Hepatocyte (in vitro differentiated cells): ENCODE results near the gene ZBTB5. TPM values are rescaled to one million over a fixed set of nuclear protein-coding genes. Genes with fewer than 3 reads are reported as not detected.
"Not testable (repeated sequence)": the region's sequence is repeated elsewhere in the genome, so short reads cannot be mapped to it uniquely, and the experiment has no call there.

ENCODE experiments used
- DNase-seq: peaks from one replicate; pipeline ENCODE4 v3.0.0-alpha.2; 2016; ENCODE audit warnings: low spot score
- H2AFZ ChIP-seq: fragments of 200-600 bp; sonication (generic); 2 replicates; pipeline ENCODE4 v1.6.0; 2016; ENCODE audit warnings: antibody characterized with exemption, mild to moderate bottlenecking
- H3K27ac ChIP-seq: fragments of 200-600 bp; sonication (generic); 2 replicates; pipeline ENCODE4 v1.5.1; 2016; ENCODE audit warnings: mild to moderate bottlenecking
- H3K27me3 ChIP-seq: fragments of 200-600 bp; sonication (generic); 2 replicates; pipeline ENCODE4 v1.6.1; 2016
- H3K36me3 ChIP-seq: fragments of 200-600 bp; sonication (generic); replicated peaks from 2 replicates; pipeline ENCODE4 v1.5.1; 2016; ENCODE audit warnings: low read depth; ENCODE audit not compliant: insufficient read depth
- H3K4me1 ChIP-seq: fragments of 200-600 bp; sonication (generic); 2 replicates; pipeline ENCODE4 v1.5.1; 2016; ENCODE audit warnings: mild to moderate bottlenecking, moderate library complexity; ENCODE audit not compliant: insufficient read depth
- H3K4me2 ChIP-seq: fragments of 200-600 bp; sonication (generic); 2 replicates; pipeline ENCODE4 v1.6.0; 2016
- H3K4me3 ChIP-seq: fragments of 200-600 bp; sonication (generic); 2 replicates; pipeline ENCODE4 v1.5.1; 2016; ENCODE audit warnings: mild to moderate bottlenecking
- H3K79me2 ChIP-seq: fragments of 200-600 bp; sonication (generic); 2 replicates; pipeline ENCODE4 v1.6.0; 2017; ENCODE audit warnings: mild to moderate bottlenecking
- H3K9me2 ChIP-seq: fragments of 200-600 bp; sonication (generic); replicated peaks from 2 replicates; pipeline ENCODE4 v1.6.0; 2017; ENCODE audit warnings: mild to moderate bottlenecking; ENCODE audit not compliant: insufficient read depth
- H3K9me3 ChIP-seq: fragments of 200-600 bp; sonication (generic); 2 replicates; pipeline ENCODE4 v1.5.1; 2016; ENCODE audit warnings: low read depth, mild to moderate bottlenecking
- H4K20me1 ChIP-seq: fragments of 200-600 bp; sonication (generic); 2 replicates; pipeline ENCODE4 v1.6.0; 2016; ENCODE audit warnings: mild to moderate bottlenecking; ENCODE audit not compliant: insufficient read depth, poor library complexity, severe bottlenecking
- EZH2 ChIP-seq: fragments of 200-600 bp; sonication (generic); IDR thresholded peaks from 2 replicates; pipeline ENCODE4 v1.6.1; 2016; ENCODE audit warnings: antibody characterized with exemption, mild to moderate bottlenecking, borderline replicate concordance
- EZH2phosphoT487 ChIP-seq: fragments of 200-600 bp; sonication (generic); IDR thresholded peaks from one replicate; pipeline ENCODE4 v1.6.1; 2018; ENCODE audit warnings: antibody characterized with exemption, mild to moderate bottlenecking, low read depth, moderate library complexity; ENCODE audit not compliant: unreplicated experiment, severe bottlenecking
- WGBS: methylation state at CpG from one replicate; pipeline ENCODE4 v1.1.6; 2016; ENCODE audit warnings: low lambda C conversion rate; ENCODE audit errors: missing lambda C conversion rate; 5-methylcytosine and 5-hydroxymethylcytosine counted together
- polyA plus RNA-seq: library from polyadenylated mRNA; unstranded; fragments of >200 nt; fragmentation: Nextera tagmentation; extraction: Ambion mirVana; gene quantifications from 2 replicates; pipeline ENCODE4 v1.2.1, GENCODE V29; 2016
- total RNA-seq: library from RNA; depleted of rRNA; stranded (reverse); fragments of >200 nt; gene quantifications from 2 replicates; pipeline ENCODE4 v1.2.3, GENCODE V29; 2014
- TF ChIP-seq, protein P1 (sequence below): fragments of 200-600 bp; sonication (generic); IDR thresholded peaks from 2 replicates; pipeline ENCODE4 v1.5.1; 2016; ENCODE audit warnings: antibody characterized with exemption, mild to moderate bottlenecking; ENCODE audit not compliant: poor library complexity

Gene ZBTB5
- total and polyA plus RNA-seq, 2 experiments from 2014 or later = 3.8 to 21.8 TPM

DNA sequence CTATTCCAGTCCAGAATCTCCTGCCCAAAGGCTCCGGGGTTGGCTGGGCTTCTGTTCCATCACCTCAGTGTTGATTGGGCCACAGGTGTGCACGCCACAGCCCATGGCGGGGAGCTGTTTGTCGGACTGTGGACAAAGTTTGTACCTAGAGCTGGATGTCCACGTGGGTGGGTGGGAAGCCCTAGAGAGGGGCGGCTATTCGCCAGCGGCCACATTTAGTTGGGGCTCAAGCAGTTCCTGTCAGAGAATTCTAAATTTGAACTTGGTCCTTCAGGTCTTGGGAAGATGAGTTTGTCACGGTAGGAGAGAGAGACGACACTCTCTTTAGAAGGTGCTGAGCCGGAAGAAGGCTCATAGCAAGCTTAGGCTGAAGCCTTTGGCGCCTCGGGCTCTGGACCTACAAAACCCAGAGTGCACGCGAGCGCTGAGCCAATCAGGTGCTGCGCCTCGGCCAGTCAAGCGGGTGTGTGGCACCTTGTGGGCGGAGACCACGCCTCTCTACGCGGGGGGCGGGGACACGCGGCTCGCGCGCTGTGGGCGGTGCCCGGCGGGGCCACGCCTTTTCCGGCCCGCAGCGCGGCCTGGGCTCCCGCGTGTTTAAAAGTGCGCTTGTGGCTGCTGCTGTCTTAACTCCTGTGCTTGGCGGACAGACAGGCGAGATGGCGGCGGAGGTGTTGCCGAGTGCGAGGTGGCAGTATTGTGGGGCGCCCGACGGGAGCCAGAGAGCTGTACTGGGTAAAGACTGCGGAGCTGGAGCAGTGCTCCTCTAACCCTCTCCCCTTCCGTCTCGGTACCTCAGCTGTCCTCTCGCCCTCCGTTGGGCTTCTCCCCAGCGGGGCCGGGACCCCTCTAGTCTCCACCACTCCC lies 20.4 kb upstream of the ZBTB5 start, which contains the start of gene POLR1E:
POLR1E (plus strand) TSS at position 560 of the 867 bp plus-strand sequence; CDS start at position 660, 100 bp downstream.
- peaks cover 9% of the 10 kb centered on the region for H3K79me2 ChIP-seq
- no peaks in the 10 kb centered on the region for H3K9me3 ChIP-seq
- peak within 1 kb of the TSS; percentile 56 for H3K4me3 ChIP-seq
- no peak for TF ChIP-seq EZH2
- no peak for TF ChIP-seq EZH2phosphoT487
- TF ChIP-seq, protein P1, sequence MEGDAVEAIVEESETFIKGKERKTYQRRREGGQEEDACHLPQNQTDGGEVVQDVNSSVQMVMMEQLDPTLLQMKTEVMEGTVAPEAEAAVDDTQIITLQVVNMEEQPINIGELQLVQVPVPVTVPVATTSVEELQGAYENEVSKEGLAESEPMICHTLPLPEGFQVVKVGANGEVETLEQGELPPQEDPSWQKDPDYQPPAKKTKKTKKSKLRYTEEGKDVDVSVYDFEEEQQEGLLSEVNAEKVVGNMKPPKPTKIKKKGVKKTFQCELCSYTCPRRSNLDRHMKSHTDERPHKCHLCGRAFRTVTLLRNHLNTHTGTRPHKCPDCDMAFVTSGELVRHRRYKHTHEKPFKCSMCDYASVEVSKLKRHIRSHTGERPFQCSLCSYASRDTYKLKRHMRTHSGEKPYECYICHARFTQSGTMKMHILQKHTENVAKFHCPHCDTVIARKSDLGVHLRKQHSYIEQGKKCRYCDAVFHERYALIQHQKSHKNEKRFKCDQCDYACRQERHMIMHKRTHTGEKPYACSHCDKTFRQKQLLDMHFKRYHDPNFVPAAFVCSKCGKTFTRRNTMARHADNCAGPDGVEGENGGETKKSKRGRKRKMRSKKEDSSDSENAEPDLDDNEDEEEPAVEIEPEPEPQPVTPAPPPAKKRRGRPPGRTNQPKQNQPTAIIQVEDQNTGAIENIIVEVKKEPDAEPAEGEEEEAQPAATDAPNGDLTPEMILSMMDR = no peak
- H3K27me3 ChIP-seq = no peaks in the 10 kb centered on the region
- peak within 1 kb of the TSS; percentile 97 for H3K4me2 ChIP-seq
- H4K20me1 ChIP-seq = no peaks in the 10 kb centered on the region
- peak; percentile 96 for DNase-seq
- H3K9me2 ChIP-seq = no peaks in the 10 kb centered on the region
- H3K36me3 ChIP-seq = no peaks in the 10 kb centered on the region
- H2AFZ ChIP-seq = peak within 1 kb of the TSS; percentile 69
- H3K4me1 ChIP-seq = peaks cover 6% of the 10 kb centered on the region
- 5% methylated on average over 53 of the region's 56 CpGs for WGBS
- peak within 1 kb of the TSS; percentile 67 for H3K27ac ChIP-seq

- no peaks in the 10 kb centered on the region for H3K27me3 ChIP-seq
- WGBS = 90% methylated on average over 3 of the region's 3 CpGs
- no peaks in the 10 kb centered on the region for H3K79me2 ChIP-seq
- H3K4me2 ChIP-seq = no peak overlapping the region
- no peaks in the 10 kb centered on the region for H3K36me3 ChIP-seq
- no peak overlapping the region for H3K4me3 ChIP-seq
- no peaks in the 10 kb centered on the region for H3K9me3 ChIP-seq
- no peak for DNase-seq
- H4K20me1 ChIP-seq = no peaks in the 10 kb centered on the region
- H2AFZ ChIP-seq = no peak overlapping the region
- no peaks in the 10 kb centered on the region for H3K4me1 ChIP-seq
- H3K27ac ChIP-seq = no peak overlapping the region
- H3K9me2 ChIP-seq = no peaks in the 10 kb centered on the region
- TF ChIP-seq EZH2phosphoT487 (no peak), EZH2 (no peak)
- TF ChIP-seq, protein P1 = no peak
Measured at GRCh38 chr9:37480759-37481158, 15.5 kb upstream of the ZBTB5 start.

DNA sequence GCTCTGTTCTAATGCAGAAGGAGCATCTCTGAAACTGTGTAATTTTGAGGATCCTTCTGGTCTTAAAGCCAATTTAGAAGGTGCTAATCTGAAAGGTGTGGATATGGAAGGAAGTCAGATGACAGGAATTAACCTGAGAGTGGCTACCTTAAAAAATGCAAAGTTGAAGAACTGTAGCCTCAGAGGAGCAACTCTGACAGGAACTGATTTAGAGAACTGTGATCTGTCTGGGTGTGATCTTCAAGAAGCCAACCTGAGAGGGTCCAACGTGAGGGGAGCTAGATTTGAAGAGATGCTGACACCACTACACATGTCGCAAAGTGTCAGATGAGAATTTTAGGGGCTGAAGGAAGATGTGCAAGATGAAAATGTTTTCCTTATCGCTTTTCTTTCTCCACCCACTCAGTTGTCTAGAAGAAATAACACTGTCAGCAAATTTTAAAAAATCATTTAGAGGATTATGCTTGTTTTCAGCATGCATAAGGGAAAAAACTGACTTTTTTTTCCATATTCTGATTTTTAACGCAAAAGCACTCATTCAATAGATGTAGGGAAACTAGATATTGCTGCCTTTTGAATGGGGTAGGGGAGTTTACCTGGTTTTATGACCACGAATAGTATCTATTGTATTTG lies 12.9 kb upstream of the ZBTB5 start:
- H3K27me3 ChIP-seq, H3K36me3 ChIP-seq, H4K20me1 ChIP-seq, H3K4me2 ChIP-seq, DNase-seq, H3K27ac ChIP-seq, H3K79me2 ChIP-seq, H3K9me3 ChIP-seq, H2AFZ ChIP-seq, H3K9me2 ChIP-seq, H3K4me1 ChIP-seq, H3K4me3 ChIP-seq: not testable (repeated sequence)
- 79% methylated on average over 5 of the region's 5 CpGs for WGBS

DNA sequence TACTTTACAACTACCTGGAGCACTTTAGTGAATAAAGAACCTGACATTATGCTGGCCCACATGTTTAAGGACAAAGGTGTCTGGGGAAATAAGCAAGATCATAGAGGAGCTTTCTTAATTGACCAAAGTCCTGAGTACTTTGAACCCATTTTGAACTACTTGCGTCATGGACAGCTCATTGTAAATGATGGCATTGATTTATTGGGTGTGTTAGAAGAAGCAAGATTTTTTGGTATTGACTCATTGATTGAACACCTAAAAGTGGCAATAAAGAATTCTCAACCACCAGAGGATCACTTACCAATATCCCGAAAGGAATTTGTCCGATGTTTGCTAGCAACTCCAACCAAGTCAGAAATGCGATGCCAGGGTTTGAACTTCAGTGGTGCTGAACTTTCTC lies 12.2 kb upstream of the ZBTB5 start:
- not testable (repeated sequence) for H3K27ac ChIP-seq, H4K20me1 ChIP-seq, H3K9me3 ChIP-seq, DNase-seq, H3K79me2 ChIP-seq, H3K4me1 ChIP-seq, H3K4me2 ChIP-seq, H3K9me2 ChIP-seq, H2AFZ ChIP-seq, H3K4me3 ChIP-seq, H3K27me3 ChIP-seq, H3K36me3 ChIP-seq
- WGBS = 78% methylated on average over 4 of the region's 4 CpGs
